Islet of Langerhans (tissue), 1 donor: ENCODE measurements around the gene DNAH6.
"Not testable (repeated sequence)": the region's sequence is repeated elsewhere in the genome, so short reads cannot be mapped to it uniquely, and the experiment has no call there.

Source experiments
- FAIRE-seq: peaks from one replicate; lab custom pipeline; 2011; peaks lifted over from hg19 to GRCh38; lab: Jason Lieb, UNC

Gene DNAH6

GRCh38 chr2:84757648-84758047 is 241.3 kb downstream of the DNAH6 start:
- FAIRE-seq, result no peak

- FAIRE-seq, result no peak
These were observed 250.5 kb downstream of the DNAH6 start for GRCh38 chr2:84766791-84767190.

- no peak for FAIRE-seq
These were observed 252.5 kb downstream of the DNAH6 start for GRCh38 chr2:84768840-84769239.

- no peak for FAIRE-seq
These were observed 254.0 kb downstream of the DNAH6 start for GRCh38 chr2:84770280-84770679.

GRCh38 chr2:84771251-84771650 is 255.0 kb downstream of the DNAH6 start:
- FAIRE-seq, result no peak

GRCh38 chr2:84773562-84773961 is 257.3 kb downstream of the DNAH6 start:
- FAIRE-seq, result not testable (repeated sequence)

GRCh38 chr2:84776011-84776410 is 259.7 kb downstream of the DNAH6 start:
- no peak for FAIRE-seq

- no peak for FAIRE-seq
These were observed 262.8 kb downstream of the DNAH6 start for GRCh38 chr2:84778911-84779690.

GRCh38 chr2:84779781-84780180 is 263.5 kb downstream of the DNAH6 start:
- FAIRE-seq, result no peak

- no peak for FAIRE-seq
These were observed 265.8 kb downstream of the DNAH6 start for GRCh38 chr2:84781942-84782716.

- no peak for FAIRE-seq
These were observed 266.6 kb downstream of the DNAH6 start for GRCh38 chr2:84782717-84783442.

- FAIRE-seq, result no peak
These were observed 269.7 kb downstream of the DNAH6 start for GRCh38 chr2:84785950-84786349.

GRCh38 chr2:84786601-84787000 is 270.3 kb downstream of the DNAH6 start:
- FAIRE-seq, result no peak

- FAIRE-seq, result no peak
These were observed 271.7 kb downstream of the DNAH6 start for GRCh38 chr2:84788027-84788426.

GRCh38 chr2:84788498-84788897 is 272.2 kb downstream of the DNAH6 start:
- FAIRE-seq, result no peak

GRCh38 chr2:84792856-84793522 is 276.7 kb downstream of the DNAH6 start:
- FAIRE-seq, result no peak

- no peak for FAIRE-seq
These were observed 277.3 kb downstream of the DNAH6 start for GRCh38 chr2:84793641-84794040.

GRCh38 chr2:84796798-84797197 is 280.5 kb downstream of the DNAH6 start:
- no peak for FAIRE-seq

GRCh38 chr2:84797271-84797670 is 281.0 kb downstream of the DNAH6 start:
- no peak for FAIRE-seq

GRCh38 chr2:84799772-84800171 is 283.5 kb downstream of the DNAH6 start:
- no peak for FAIRE-seq

- FAIRE-seq, result no peak
These were observed 284.0 kb downstream of the DNAH6 start for GRCh38 chr2:84800194-84800805.

- FAIRE-seq, result no peak
These were observed 285.5 kb downstream of the DNAH6 start for GRCh38 chr2:84801811-84802210.
